ENCODE measurements around the gene DACH1.

DACH1 gene

GRCh38 chr13:71464686-71465085 is 402.3 kb downstream of the DACH1 start:
- TF ChIP-seq GABPA (IDR thresholded peaks at IDR 0.05; ENCODE audit: low read depth) (no peak), REST (IDR thresholded peaks at IDR 0.05; ENCODE audit: insufficient replicate concordance, low read depth) (no peak), SPI1 (IDR thresholded peaks at IDR 0.05; ENCODE audit: borderline replicate concordance, low read depth) (no peak), POLR2AphosphoS5 (IDR thresholded peaks at IDR 0.05; ENCODE audit: low read depth) (no peak)
- Histone ChIP-seq H3K27me3 (ENCODE audit: insufficient read depth, poor library complexity, severe bottlenecking) (no peaks in the 10 kb centered on the region), H3K27ac (replicated peaks) (no peak overlapping the region), H3K4me3 (replicated peaks; ENCODE audit: insufficient read depth, low read length) (no peak overlapping the region)
- DNase-seq (ENCODE audit: low read depth in 1 of 2, low spot score in 1 of 2) = no peak

GRCh38 chr13:71461892-71462291 is 405.1 kb downstream of the DACH1 start:
- DNase-seq (ENCODE audit: low read depth in 1 of 2, low spot score in 1 of 2) = no peak
- Histone ChIP-seq H3K4me3 (replicated peaks; ENCODE audit: insufficient read depth, low read length) (no peak overlapping the region), H3K27ac (replicated peaks) (no peak overlapping the region), H3K27me3 (ENCODE audit: insufficient read depth, poor library complexity, severe bottlenecking) (no peaks in the 10 kb centered on the region)
- TF ChIP-seq POLR2AphosphoS5 (IDR thresholded peaks at IDR 0.05; ENCODE audit: low read depth) (no peak), SPI1 (IDR thresholded peaks at IDR 0.05; ENCODE audit: borderline replicate concordance, low read depth) (no peak), CTCF (IDR thresholded peaks at IDR 0.05; ENCODE audit: insufficient read depth, low read length) (no peak), GABPA (IDR thresholded peaks at IDR 0.05; ENCODE audit: low read depth) (no peak), REST (IDR thresholded peaks at IDR 0.05; ENCODE audit: insufficient replicate concordance, low read depth) (no peak)

GRCh38 chr13:71460211-71460610 is 406.8 kb downstream of the DACH1 start:
- DNase-seq (ENCODE audit: low read depth in 1 of 2, low spot score in 1 of 2) = no peak
- no peaks in the 10 kb centered on the region for H3K27me3 ChIP-seq (ENCODE audit: insufficient read depth, poor library complexity, severe bottlenecking)
- no peak for TF ChIP-seq CTCF (IDR thresholded peaks at IDR 0.05; ENCODE audit: insufficient read depth, low read length)
- no peak for TF ChIP-seq GABPA (IDR thresholded peaks at IDR 0.05; ENCODE audit: low read depth)
- no peak for TF ChIP-seq POLR2AphosphoS5 (IDR thresholded peaks at IDR 0.05; ENCODE audit: low read depth)
- TF ChIP-seq REST (IDR thresholded peaks at IDR 0.05; ENCODE audit: insufficient replicate concordance, low read depth) = no peak
- no peak for TF ChIP-seq SPI1 (IDR thresholded peaks at IDR 0.05; ENCODE audit: borderline replicate concordance, low read depth)
- H3K4me3 ChIP-seq (replicated peaks; ENCODE audit: insufficient read depth, low read length) = no peak overlapping the region
- no peak overlapping the region for H3K27ac ChIP-seq (replicated peaks)
